GM10266 (cell line): ENCODE data around the gene TFDP2.

Experiments
- DNase-seq: peaks from one replicate; pipeline ENCODE4 v3.0.0; 2012; ENCODE audit errors: extremely low spot score
- TF ChIP-seq, protein P1 (sequence below): IDR thresholded peaks from 2 replicates; pipeline ENCODE4 v1.5.1; 2012; ENCODE audit warnings: mild to moderate bottlenecking, low read depth; ENCODE audit not compliant: control insufficient read depth, insufficient read depth; ENCODE audit errors: missing control alignments

TFDP2 gene

DNA sequence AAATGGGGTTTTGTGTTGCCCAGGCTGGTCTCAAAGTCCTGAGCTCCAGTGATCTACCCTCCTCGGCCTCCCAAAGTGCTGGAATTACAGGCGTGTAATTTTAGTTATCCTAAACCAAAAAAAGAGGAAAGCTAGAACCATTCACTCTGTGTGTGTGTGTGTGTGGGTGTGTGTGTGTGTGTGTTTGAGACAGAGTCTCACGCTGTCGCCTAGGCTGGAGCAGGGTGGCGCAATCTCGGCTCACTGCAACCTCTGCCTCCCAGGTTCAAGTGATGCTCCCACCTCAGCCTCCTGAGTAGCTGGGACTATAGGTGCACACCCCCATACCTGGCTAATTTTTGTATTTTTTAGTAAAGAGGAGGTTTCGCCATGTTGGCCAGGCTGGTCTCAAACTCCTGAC, 84.0 kb downstream of the TFDP2 start:
- no peak for DNase-seq
- TF ChIP-seq, protein P1, sequence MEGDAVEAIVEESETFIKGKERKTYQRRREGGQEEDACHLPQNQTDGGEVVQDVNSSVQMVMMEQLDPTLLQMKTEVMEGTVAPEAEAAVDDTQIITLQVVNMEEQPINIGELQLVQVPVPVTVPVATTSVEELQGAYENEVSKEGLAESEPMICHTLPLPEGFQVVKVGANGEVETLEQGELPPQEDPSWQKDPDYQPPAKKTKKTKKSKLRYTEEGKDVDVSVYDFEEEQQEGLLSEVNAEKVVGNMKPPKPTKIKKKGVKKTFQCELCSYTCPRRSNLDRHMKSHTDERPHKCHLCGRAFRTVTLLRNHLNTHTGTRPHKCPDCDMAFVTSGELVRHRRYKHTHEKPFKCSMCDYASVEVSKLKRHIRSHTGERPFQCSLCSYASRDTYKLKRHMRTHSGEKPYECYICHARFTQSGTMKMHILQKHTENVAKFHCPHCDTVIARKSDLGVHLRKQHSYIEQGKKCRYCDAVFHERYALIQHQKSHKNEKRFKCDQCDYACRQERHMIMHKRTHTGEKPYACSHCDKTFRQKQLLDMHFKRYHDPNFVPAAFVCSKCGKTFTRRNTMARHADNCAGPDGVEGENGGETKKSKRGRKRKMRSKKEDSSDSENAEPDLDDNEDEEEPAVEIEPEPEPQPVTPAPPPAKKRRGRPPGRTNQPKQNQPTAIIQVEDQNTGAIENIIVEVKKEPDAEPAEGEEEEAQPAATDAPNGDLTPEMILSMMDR: no peak

DNA sequence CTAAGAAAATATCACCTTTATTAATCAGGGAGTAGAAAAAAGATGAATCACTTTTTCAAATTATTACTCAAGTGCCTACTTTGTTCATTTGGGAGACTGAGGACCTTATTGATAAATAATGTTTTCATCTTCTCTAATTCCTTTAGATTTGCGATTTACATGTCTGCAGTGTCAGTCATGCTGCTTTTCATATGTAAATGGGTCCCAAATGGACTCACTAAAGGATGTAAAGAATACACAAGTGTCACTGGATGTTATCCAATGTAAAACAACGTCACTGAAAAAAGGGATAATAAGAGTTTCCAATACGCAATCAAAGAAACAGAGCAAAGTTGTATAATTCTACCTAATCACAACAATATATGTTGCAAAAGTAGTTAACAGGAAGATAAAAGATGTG, 84.9 kb downstream of the TFDP2 start:
- DNase-seq: no peak
- TF ChIP-seq, protein P1: no peak

DNA sequence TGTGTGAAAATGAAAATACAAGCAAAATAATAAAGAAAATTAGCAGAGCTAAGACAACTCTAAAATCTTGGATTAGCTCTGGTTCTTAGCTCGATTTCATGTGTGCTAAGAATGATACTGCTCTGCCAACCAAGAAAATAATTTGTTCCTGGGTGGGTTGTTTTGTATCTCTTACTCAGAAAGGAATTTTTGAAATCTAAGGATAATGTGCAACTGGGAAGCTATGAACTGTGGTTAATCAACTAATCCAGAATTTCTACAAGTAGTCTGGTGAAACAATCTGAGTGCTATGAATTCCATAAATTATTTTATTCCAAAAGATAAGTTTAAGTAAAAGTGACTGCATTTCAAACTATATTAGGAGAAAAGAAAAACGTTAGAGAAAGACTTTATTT, 92.0 kb downstream of the TFDP2 start:
- TF ChIP-seq, protein P1: no peak
- DNase-seq: no peak

DNA sequence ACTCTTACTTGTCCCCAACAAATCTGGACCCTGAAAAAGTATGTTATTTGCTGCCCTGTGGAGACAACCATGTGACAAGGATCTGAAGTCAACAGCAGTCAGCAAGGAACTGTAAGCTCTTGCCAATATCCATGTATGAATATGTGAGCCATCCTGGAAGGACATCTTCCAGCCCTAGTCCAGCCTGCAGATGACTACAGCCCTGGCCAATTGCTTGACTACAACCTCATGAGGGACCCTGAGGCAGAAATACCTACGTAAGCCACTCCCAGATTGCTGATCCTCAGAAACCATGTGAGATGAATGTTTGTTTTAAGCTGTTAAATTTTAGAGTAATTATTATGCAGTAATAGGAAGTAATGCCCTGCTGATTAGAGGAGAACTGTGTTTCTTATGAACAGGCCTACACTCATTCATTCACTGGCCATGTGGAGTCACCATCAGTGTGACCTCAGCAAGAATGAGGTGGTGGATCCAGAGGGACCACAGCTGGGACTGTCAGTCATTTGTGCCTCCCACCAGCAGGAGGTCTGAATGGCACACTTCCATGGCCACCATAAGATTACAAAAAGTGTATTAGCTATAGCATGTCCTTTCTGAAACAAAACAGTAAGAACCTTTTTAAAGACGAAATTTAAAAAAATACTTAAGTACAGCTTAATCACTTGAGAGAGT, 92.6 kb downstream of the TFDP2 start:
- DNase-seq: no peak
- TF ChIP-seq, protein P1: no peak

DNA sequence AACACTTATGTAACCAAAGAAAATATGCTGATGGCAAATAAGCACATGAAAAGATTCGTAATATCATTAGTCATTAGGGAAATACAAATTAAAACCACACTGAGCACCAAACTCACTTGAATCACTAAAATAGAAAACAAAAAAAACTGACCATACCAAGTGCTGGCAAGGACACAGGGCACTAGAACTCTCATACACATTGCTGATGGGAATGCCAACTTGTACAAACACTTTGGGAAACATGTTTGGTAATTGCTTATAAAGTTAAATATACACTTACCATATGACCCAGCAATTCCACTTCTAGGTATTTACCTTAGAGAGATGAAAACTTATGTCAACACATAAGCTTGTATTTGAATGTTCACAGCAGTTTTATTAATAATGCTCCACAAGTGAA, 95.5 kb downstream of the TFDP2 start:
- TF ChIP-seq, protein P1: no peak
- DNase-seq: no peak

DNA sequence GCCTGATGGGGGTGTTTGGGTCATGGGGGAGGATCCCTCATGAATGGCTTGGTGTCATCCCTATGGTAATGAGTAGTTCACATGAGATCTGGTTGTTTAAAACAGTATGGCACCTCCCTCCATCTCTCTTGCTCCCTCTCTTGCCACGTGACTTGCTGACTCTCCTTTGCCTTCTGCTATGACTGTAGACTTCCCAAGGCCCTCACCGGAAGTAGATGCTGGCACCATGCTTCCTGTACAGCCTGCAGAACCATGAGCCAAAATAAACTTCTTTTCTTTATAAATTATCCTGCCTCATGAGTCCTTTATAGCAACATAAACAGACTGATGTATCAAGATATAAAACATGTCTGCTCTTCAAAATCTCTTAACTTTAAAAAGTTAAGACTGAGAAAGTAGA, 96.1 kb downstream of the TFDP2 start:
- TF ChIP-seq, protein P1: no peak

DNA sequence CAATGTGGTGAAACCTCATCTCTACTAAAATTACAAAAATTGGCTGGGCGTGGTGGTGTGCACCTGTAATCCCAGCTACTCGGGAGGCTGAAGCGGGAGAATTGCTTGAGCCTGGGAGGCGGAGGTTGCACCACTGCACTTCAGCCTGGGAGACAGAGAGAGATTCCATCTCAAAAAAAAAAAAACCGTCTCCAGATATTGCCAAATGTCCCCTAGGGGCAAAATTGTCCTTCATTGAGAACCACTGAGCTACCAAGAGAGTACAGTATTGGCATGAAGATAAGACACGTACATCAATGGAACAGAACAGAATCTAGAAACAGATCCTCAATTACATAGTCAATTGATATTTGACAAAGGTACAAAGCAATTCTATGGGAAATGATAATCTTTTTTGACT, 98.0 kb downstream of the TFDP2 start:
- no peak for DNase-seq
- TF ChIP-seq, protein P1: no peak

More for the DNA sequence above, 96.1 kb downstream of the TFDP2 start:
- DNase-seq: no peak
